ENCODE data around the gene KCNG2.

The KCNG2 gene

DNA sequence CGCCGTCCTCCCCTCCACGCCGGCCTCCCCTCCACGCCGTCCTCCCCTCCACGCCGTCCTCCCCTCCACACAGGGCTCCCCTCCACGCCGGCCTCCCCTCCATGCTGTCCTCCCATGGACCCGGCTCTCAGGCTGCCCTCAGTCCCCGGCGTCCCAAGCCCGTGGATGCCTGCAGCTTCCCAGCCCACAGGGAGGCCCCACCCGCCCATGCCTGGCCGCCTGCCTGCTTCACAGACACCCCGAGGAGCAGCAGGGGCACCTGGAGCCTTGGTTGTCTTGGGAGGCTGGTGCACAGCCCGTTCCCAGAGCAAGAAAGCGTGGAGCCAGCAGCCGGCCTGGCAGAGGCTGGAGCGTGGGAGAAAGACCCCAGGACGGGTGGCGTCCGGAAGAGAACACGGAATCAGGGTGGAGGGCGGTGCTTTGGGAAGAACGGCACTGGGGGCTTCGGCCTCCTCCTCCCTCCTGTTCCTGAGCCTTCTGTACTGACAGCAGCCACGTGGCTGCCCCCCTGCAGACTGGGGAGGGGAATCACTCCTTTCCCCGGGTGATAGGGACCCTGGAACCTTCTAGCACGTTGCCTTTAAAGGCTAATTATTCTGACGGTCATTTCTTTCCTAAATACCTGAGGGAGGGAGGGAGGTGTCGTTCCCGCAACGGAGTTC is 26.2 kb upstream of the KCNG2 start:
- H3K4me3 ChIP-seq (ENCODE audit: low read length, poor library complexity, severe bottlenecking): no peak overlapping the region
- no peaks in the 10 kb centered on the region for H3K4me1 ChIP-seq (ENCODE audit: insufficient read depth, low read length, poor library complexity, severe bottlenecking)
- no peaks in the 10 kb centered on the region for H3K36me3 ChIP-seq (ENCODE audit: insufficient read depth, low read length)
- peaks cover 45% of the 10 kb centered on the region; the same call in 1 of the 2 replicates for H3K9me3 ChIP-seq (ENCODE audit: insufficient read depth, low read depth, low read length)
- no peaks in the 10 kb centered on the region for H3F3A ChIP-seq (ENCODE audit: low read depth)
- H3K4me2 ChIP-seq (ENCODE audit: low read depth, low read length, poor library complexity, severe bottlenecking): no peak overlapping the region
- H2AFZ ChIP-seq (ENCODE audit: low read length): no peak overlapping the region
- no peak overlapping the region for H3K9ac ChIP-seq (ENCODE audit: low read depth, low read length, poor library complexity, severe bottlenecking)
- H4K20me1 ChIP-seq (ENCODE audit: insufficient read depth, low read length, poor library complexity, severe bottlenecking): no peaks in the 10 kb centered on the region
- H3K27me3 ChIP-seq (ENCODE audit: insufficient read depth, low read length, poor library complexity, severe bottlenecking): no peaks in the 10 kb centered on the region
- H3K9me2 ChIP-seq (replicated peaks; ENCODE audit: low read depth, low read length): no peaks in the 10 kb centered on the region
- TF ChIP-seq, protein P1, sequence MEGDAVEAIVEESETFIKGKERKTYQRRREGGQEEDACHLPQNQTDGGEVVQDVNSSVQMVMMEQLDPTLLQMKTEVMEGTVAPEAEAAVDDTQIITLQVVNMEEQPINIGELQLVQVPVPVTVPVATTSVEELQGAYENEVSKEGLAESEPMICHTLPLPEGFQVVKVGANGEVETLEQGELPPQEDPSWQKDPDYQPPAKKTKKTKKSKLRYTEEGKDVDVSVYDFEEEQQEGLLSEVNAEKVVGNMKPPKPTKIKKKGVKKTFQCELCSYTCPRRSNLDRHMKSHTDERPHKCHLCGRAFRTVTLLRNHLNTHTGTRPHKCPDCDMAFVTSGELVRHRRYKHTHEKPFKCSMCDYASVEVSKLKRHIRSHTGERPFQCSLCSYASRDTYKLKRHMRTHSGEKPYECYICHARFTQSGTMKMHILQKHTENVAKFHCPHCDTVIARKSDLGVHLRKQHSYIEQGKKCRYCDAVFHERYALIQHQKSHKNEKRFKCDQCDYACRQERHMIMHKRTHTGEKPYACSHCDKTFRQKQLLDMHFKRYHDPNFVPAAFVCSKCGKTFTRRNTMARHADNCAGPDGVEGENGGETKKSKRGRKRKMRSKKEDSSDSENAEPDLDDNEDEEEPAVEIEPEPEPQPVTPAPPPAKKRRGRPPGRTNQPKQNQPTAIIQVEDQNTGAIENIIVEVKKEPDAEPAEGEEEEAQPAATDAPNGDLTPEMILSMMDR (conservative IDR thresholded peaks at IDR 0.05; ENCODE audit: low read length): no peak
- TF ChIP-seq EZH2phosphoT487 (IDR thresholded peaks at IDR 0.05; ENCODE audit: borderline replicate concordance): no peak
- no peaks in the 10 kb centered on the region for H3K79me2 ChIP-seq (ENCODE audit: insufficient read depth, low read length)

DNA sequence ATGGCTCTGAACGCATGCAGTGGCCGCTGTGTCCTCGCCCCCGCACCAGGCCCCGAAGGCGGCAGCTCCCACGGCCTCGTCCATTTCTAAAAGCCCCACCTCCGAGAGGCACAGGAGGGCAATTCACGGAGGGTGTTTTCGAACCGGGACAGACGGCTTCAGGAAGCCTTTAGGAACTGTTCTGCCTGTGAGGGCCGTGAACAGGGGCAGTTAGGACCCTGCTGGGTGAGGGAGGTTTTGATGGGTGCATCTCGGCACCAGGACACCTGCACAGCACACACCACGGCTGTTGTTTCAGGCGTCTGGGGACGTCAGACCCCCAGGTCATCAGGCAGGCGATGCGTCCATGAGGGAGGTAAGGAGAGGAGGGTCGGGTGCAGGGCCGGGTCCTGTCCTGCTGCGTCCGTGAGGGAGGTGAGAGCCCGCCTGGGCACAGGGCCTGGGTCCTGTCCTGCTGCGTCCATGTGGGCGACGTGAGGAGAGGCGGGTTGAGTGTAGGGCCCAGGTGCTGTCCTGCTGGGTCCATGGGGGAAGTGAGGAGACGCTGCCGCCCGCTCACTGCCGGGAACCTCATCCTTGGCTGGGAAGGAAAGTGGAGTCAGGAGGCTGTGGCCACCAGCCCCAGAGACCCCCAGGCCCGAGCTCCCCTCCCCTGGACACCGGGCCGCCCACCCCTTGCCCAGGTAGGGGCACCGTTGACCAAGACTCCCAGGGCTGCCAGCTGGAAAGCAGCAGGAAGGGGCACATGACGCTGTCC is 25.5 kb upstream of the KCNG2 start:
- Histone ChIP-seq H3F3A (ENCODE audit: low read depth) (no peaks in the 10 kb centered on the region), H3K27me3 (ENCODE audit: insufficient read depth, low read length, poor library complexity, severe bottlenecking) (no peaks in the 10 kb centered on the region), H3K9ac (ENCODE audit: low read depth, low read length, poor library complexity, severe bottlenecking) (no peak overlapping the region), H3K9me2 (replicated peaks; ENCODE audit: low read depth, low read length) (no peaks in the 10 kb centered on the region), H3K9me3 (ENCODE audit: insufficient read depth, low read depth, low read length) (peaks cover 51% of the 10 kb centered on the region; the same call in 1 of the 2 replicates), H3K4me3 (ENCODE audit: low read length, poor library complexity, severe bottlenecking) (no peak overlapping the region), H2AFZ (ENCODE audit: low read length) (no peak overlapping the region), H3K79me2 (ENCODE audit: insufficient read depth, low read length) (no peaks in the 10 kb centered on the region), H4K20me1 (ENCODE audit: insufficient read depth, low read length, poor library complexity, severe bottlenecking) (no peaks in the 10 kb centered on the region), H3K4me1 (ENCODE audit: insufficient read depth, low read length, poor library complexity, severe bottlenecking) (no peaks in the 10 kb centered on the region), H3K36me3 (ENCODE audit: insufficient read depth, low read length) (no peaks in the 10 kb centered on the region), H3K4me2 (ENCODE audit: low read depth, low read length, poor library complexity, severe bottlenecking) (no peak overlapping the region)
- no peak for TF ChIP-seq EZH2phosphoT487 (IDR thresholded peaks at IDR 0.05; ENCODE audit: borderline replicate concordance)
- TF ChIP-seq, protein P1 (conservative IDR thresholded peaks at IDR 0.05; ENCODE audit: low read length): no peak

DNA sequence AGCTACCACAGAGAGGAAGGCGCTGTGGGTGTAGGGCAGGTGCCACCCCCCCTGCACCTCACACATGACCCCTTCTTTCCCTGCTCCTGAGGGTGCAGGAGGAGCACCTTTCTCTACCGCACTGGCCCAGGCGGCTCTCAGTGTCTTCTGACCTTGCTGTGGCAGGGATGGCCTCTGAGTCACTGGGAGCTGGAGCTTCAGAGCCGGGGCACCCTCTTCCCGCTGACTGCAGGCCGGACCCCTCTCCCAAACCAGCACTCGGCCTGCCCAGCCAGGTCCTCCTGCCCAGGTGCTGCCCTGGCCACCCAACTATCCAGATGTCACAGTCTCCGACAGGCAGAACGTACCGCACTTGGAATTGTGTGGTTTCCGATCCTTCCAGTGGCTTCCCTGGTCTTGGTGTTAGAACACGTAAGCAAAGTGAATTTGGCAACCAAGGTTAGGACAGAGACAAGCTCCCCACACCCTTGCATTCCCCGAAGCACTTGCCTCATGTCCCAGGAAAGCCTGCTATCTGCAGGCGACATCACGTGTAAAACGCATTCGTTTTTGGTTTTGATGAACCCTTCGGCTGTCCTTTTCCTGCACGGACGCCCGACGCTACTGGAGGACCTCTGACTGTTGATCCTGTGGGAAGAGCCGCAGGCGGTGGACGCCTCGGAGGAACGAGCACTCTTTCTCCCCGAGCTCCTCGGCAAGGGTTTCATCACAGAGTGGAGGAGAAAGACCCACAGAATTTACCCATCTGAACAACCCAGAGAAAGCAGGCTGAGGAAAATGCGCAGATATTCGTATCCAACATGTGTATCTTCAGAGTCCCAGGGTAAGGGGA is 24.7 kb upstream of the KCNG2 start:
- H3K79me2 ChIP-seq (ENCODE audit: insufficient read depth, low read length): no peaks in the 10 kb centered on the region
- H3K4me1 ChIP-seq (ENCODE audit: insufficient read depth, low read length, poor library complexity, severe bottlenecking): no peaks in the 10 kb centered on the region
- no peaks in the 10 kb centered on the region for H3K9me2 ChIP-seq (replicated peaks; ENCODE audit: low read depth, low read length)
- no peak overlapping the region for H3K9ac ChIP-seq (ENCODE audit: low read depth, low read length, poor library complexity, severe bottlenecking)
- no peaks in the 10 kb centered on the region for H4K20me1 ChIP-seq (ENCODE audit: insufficient read depth, low read length, poor library complexity, severe bottlenecking)
- no peak overlapping the region for H2AFZ ChIP-seq (ENCODE audit: low read length)
- no peak overlapping the region for H3K4me2 ChIP-seq (ENCODE audit: low read depth, low read length, poor library complexity, severe bottlenecking)
- H3K9me3 ChIP-seq (ENCODE audit: insufficient read depth, low read depth, low read length): peaks cover 47% of the 10 kb centered on the region; the same call in 1 of the 2 replicates
- H3K27me3 ChIP-seq (ENCODE audit: insufficient read depth, low read length, poor library complexity, severe bottlenecking): no peaks in the 10 kb centered on the region
- no peaks in the 10 kb centered on the region for H3F3A ChIP-seq (ENCODE audit: low read depth)
- no peak overlapping the region for H3K4me3 ChIP-seq (ENCODE audit: low read length, poor library complexity, severe bottlenecking)
- TF ChIP-seq, protein P1 (conservative IDR thresholded peaks at IDR 0.05; ENCODE audit: low read length): no peak
- no peak for TF ChIP-seq EZH2phosphoT487 (IDR thresholded peaks at IDR 0.05; ENCODE audit: borderline replicate concordance)
- no peaks in the 10 kb centered on the region for H3K36me3 ChIP-seq (ENCODE audit: insufficient read depth, low read length)

All from Loucy (cell line).